Common myeloid progenitor, CD34-positive (primary cell): ENCODE measurements around the gene TSPOAP1.

Experiments used
- CTCF ChIA-PET: fragments of 350-600 bp; sonication (Branson Sonifier 250); formaldehyde crosslinking; loops from one replicate; lab custom pipeline; 2021; ENCODE audit warnings: antibody characterized with exemption; lab: Charles Lee
- POLR2A ChIA-PET: fragments of 350-600 bp; sonication (Branson Sonifier 250); formaldehyde crosslinking; loops from one replicate; lab custom pipeline; 2021; ENCODE audit warnings: antibody characterized with exemption; lab: Charles Lee
- DNase-seq, 3 donors: peaks; one replicate each; pipeline versions ENCODE4 v3.0.0 to v3.0.0-alpha.2; 2013
- H3K27ac ChIP-seq, 2 experiments: 1 replicate in 1 of 2; 2 replicates in 1 of 2; pipeline ENCODE4 v1.7.0; 2013; ENCODE audit warnings: inconsistent platforms in 2 of 2, low read length in 2 of 2, mild to moderate bottlenecking in 2 of 2, low read depth in 1 of 2, moderate library complexity in 1 of 2; ENCODE audit not compliant: severe bottlenecking in 2 of 2, insufficient read depth in 1 of 2, poor library complexity in 1 of 2
- H3K27me3 ChIP-seq, 5 experiments: replicated peaks in 2 of 5; 1 replicate in 3 of 5; 2 replicates in 2 of 5; pipeline versions ENCODE4 v1.6.1 to v1.7.0; 2013; ENCODE audit warnings: low read length in 4 of 5, mild to moderate bottlenecking in 2 of 5, moderate library complexity in 2 of 5, inconsistent platforms in 1 of 5; ENCODE audit not compliant: insufficient read depth in 5 of 5, control insufficient read depth in 4 of 5
- H3K36me3 ChIP-seq, 4 experiments: 1 replicate in 2 of 4; 2 replicates in 2 of 4; pipeline versions ENCODE4 v1.6.1 to v1.7.0; 2013; ENCODE audit warnings: low read length in 3 of 4, control low read depth in 1 of 4, mild to moderate bottlenecking in 1 of 4; ENCODE audit not compliant: control insufficient read depth in 4 of 4, insufficient read depth in 4 of 4
- H3K4me1 ChIP-seq, 4 experiments: 1 replicate in 3 of 4; 2 replicates in 1 of 4; pipeline versions ENCODE4 v1.6.1 to v1.7.1; 2013; ENCODE audit warnings: low read length in 3 of 4, mild to moderate bottlenecking in 3 of 4, control low read depth in 1 of 4, inconsistent platforms in 1 of 4, moderate library complexity in 1 of 4; ENCODE audit not compliant: control insufficient read depth in 4 of 4, insufficient read depth in 4 of 4; ENCODE audit errors: control extremely low read depth in 1 of 4
- H3K4me3 ChIP-seq, 7 experiments: 1 replicate in 4 of 7; 2 replicates in 3 of 7; pipeline versions ENCODE4 v1.5.1 to v1.7.0; 2013; ENCODE audit warnings: mild to moderate bottlenecking in 7 of 7, low read length in 6 of 7, moderate library complexity in 6 of 7, inconsistent platforms in 2 of 7, low read depth in 2 of 7, control low read depth in 1 of 7; ENCODE audit not compliant: insufficient read depth in 4 of 7, control insufficient read depth in 1 of 7; ENCODE audit errors: extremely low read depth in 1 of 7
- H3K9me3 ChIP-seq, 5 experiments: 1 replicate in 4 of 5; 2 replicates in 1 of 5; pipeline versions ENCODE4 v1.6.1 to v1.7.1; 2013; ENCODE audit warnings: low read length in 4 of 5, mild to moderate bottlenecking in 2 of 5, inconsistent platforms in 1 of 5, low read depth in 1 of 5, moderate library complexity in 1 of 5; ENCODE audit not compliant: control insufficient read depth in 4 of 5, insufficient read depth in 2 of 5; ENCODE audit errors: control extremely low read depth in 1 of 5
- WGBS: methylation state at CpG from one replicate; pipeline ENCODE4 v1.1.5; 2013; ENCODE audit not compliant: insufficient coverage; 5-methylcytosine and 5-hydroxymethylcytosine counted together

Gene TSPOAP1

GRCh38 chr17:58338454-58338840 lies 9.9 kb upstream of the TSPOAP1 start:
- Histone ChIP-seq H3K4me1 (peaks cover 45 to 96% (median 89%) of the 10 kb centered on the region in 4 experiments), H3K27me3 (no peaks in the 10 kb centered on the region), H3K9me3 (no peaks in the 10 kb centered on the region), H3K36me3 (peaks cover 0 to 16% (median 3%) of the 10 kb centered on the region in 4 experiments), H3K4me3 (peak overlapping the region; percentile 6 to 100 (median 78)), H3K27ac (peak overlapping the region; percentile 96 to 99)
- POLR2A ChIA-PET: interaction anchor here (0.7 to 3.7 kb wide), 9 partner anchors 8 to 21 kb away, joined by 3 to 41 read pairs (median 6); partner anchors contain the start of genes SUPT4H1 and TSPOAP1
- WGBS: 53% methylated on average over 3 of the region's 3 CpGs
- DNase-seq: no peak
- CTCF ChIA-PET: interaction anchor here (0.6 to 6.8 kb wide), 10 partner anchors 9 to 216 kb away, joined by 3 to 54 read pairs (median 5); partner anchors contain the start of genes SUPT4H1 and TSPOAP1

GRCh38 chr17:58337600-58338453 lies 9.2 kb upstream of the TSPOAP1 start:
- DNase-seq: peak; percentile 93 to 98 (median 97)
- Histone ChIP-seq H3K4me1 (peaks cover 45 to 97% (median 89%) of the 10 kb centered on the region in 4 experiments), H3K27ac (peak overlapping the region; percentile 96 to 99), H3K9me3 (no peaks in the 10 kb centered on the region), H3K36me3 (peaks cover 0 to 11% (median 3%) of the 10 kb centered on the region in 4 experiments), H3K4me3 (peak overlapping the region; percentile 30 to 100 (median 99)), H3K27me3 (no peaks in the 10 kb centered on the region)
- ChIA-PET CTCF (interaction anchor here (0.6 to 6.8 kb wide), 11 partner anchors 10 to 79 kb away, joined by 3 to 54 read pairs (median 5); partner anchors contain the start of genes RNF43, SUPT4H1 and TSPOAP1), POLR2A (interaction anchor here (0.5 to 3.7 kb wide), 10 partner anchors 8 to 1360 kb away, joined by 3 to 41 read pairs (median 5); partner anchors contain the start of genes SCPEP1, SUPT4H1 and TSPOAP1)
- under 1% methylated on average over 20 of the region's 23 CpGs for WGBS

- WGBS: 10% methylated on average over 7 of the region's 7 CpGs
- peak overlapping the region; percentile 30 to 100 (median 99) for H3K4me3 ChIP-seq
- DNase-seq: peak in 2 of 3 donors; percentile 58 to 65
- H3K4me1 ChIP-seq: peaks cover 45 to 94% (median 87%) of the 10 kb centered on the region in 4 experiments
- H3K27ac ChIP-seq: peak overlapping the region; percentile 96 to 99
- H3K9me3 ChIP-seq: no peaks in the 10 kb centered on the region
- CTCF ChIA-PET: interaction anchor here (0.9 to 7.3 kb wide), 10 partner anchors 6 to 80 kb away, joined by 3 to 76 read pairs (median 6); partner anchors contain the start of genes RNF43, SUPT4H1 and TSPOAP1
- POLR2A ChIA-PET: interaction anchor here (0.5 to 3.7 kb wide), 8 partner anchors 9 to 1359 kb away, joined by 3 to 41 read pairs (median 6); partner anchors contain the start of genes SCPEP1, SUPT4H1 and TSPOAP1
- H3K36me3 ChIP-seq: peaks cover 0 to 7% (median 2%) of the 10 kb centered on the region in 4 experiments
- H3K27me3 ChIP-seq: no peaks in the 10 kb centered on the region
Measured at GRCh38 chr17:58337210-58337599, 8.6 kb upstream of the TSPOAP1 start.

GRCh38 chr17:58336456-58337209 lies 8.0 kb upstream of the TSPOAP1 start:
- H3K27ac ChIP-seq: peak overlapping the region; percentile 96 to 99
- ChIA-PET CTCF (interaction anchor here (1.3 to 7.3 kb wide), 7 partner anchors 6 to 52 kb away, joined by 3 to 76 read pairs (median 9); partner anchors contain the start of genes SUPT4H1 and TSPOAP1), POLR2A (interaction anchor here (1.1 to 3.7 kb wide), 5 partner anchors 8 to 53 kb away, joined by 3 to 41 read pairs (median 10); partner anchors contain the start of genes SUPT4H1 and TSPOAP1)
- H3K4me1 ChIP-seq: peaks cover 45 to 89% (median 82%) of the 10 kb centered on the region in 4 experiments
- peaks cover 0 to 10% (median 2%) of the 10 kb centered on the region in 4 experiments for H3K36me3 ChIP-seq
- peak overlapping the region; percentile 16 to 100 (median 99) for H3K4me3 ChIP-seq
- no peak for DNase-seq
- 0% methylated on average over 2 of the region's 5 CpGs for WGBS
- no peaks in the 10 kb centered on the region for H3K9me3 ChIP-seq
- no peaks in the 10 kb centered on the region for H3K27me3 ChIP-seq

DNA sequence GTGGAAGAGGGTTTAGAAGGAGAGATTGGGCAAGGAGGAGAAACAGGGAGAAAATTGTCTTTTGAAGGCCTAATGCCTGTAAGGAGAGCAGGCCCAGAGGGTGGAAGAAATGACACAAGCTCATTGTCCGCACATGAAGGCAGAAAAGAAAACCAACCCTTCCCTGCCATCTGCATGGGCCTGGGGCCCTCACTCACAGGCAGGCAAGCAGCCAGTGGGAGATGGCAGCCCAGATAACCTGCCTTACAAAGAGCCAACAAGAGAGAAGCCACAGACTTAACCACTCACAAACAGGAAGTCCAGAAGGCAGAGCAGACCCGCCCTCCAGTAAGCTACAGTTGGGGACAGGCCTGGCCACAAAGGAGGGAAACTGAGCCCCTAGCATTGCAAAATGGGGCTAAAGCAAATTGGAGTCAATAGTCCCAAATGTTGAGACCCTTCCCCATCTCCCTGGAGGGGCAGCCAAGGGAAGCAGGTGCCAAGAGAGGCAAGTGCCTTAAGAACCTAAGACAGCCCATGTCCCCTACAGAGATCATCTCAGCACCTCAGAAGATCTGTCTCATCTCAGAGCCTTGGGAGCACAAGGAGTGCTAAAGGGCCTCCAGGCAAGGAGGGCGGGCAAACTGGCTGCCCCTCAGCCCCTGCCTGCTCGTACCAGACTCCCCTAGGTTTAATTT lies 7.3 kb upstream of the TSPOAP1 start:
- Histone ChIP-seq H3K4me1 (peaks cover 43 to 82% (median 78%) of the 10 kb centered on the region in 4 experiments), H3K9me3 (peaks cover 0 to 2% (median 0%) of the 10 kb centered on the region in 5 experiments), H3K36me3 (peaks cover 0 to 17% (median 7%) of the 10 kb centered on the region in 4 experiments), H3K27me3 (no peaks in the 10 kb centered on the region), H3K27ac (peak overlapping the region; percentile 96 to 99), H3K4me3 (peak overlapping the region in 6 of 7 experiments; percentile 40 to 100 (median 99))
- peak; percentile 85 to 96 (median 94) for DNase-seq
- WGBS: 11% methylated on average over 3 of the region's 4 CpGs
- CTCF ChIA-PET: interaction anchor here (3.1 to 7.3 kb wide), 4 partner anchors 7 to 19 kb away, joined by 9 to 76 read pairs (median 48); partner anchors contain the start of genes SUPT4H1 and TSPOAP1
- POLR2A ChIA-PET: interaction anchor here (0.6 to 3.7 kb wide), 4 partner anchors 8 to 1492 kb away, joined by 3 to 41 read pairs (median 12); partner anchors contain the start of genes SUPT4H1 and TSPOAP1
